ENCODE data around the gene CRISPLD2.

The CRISPLD2 gene

DNA sequence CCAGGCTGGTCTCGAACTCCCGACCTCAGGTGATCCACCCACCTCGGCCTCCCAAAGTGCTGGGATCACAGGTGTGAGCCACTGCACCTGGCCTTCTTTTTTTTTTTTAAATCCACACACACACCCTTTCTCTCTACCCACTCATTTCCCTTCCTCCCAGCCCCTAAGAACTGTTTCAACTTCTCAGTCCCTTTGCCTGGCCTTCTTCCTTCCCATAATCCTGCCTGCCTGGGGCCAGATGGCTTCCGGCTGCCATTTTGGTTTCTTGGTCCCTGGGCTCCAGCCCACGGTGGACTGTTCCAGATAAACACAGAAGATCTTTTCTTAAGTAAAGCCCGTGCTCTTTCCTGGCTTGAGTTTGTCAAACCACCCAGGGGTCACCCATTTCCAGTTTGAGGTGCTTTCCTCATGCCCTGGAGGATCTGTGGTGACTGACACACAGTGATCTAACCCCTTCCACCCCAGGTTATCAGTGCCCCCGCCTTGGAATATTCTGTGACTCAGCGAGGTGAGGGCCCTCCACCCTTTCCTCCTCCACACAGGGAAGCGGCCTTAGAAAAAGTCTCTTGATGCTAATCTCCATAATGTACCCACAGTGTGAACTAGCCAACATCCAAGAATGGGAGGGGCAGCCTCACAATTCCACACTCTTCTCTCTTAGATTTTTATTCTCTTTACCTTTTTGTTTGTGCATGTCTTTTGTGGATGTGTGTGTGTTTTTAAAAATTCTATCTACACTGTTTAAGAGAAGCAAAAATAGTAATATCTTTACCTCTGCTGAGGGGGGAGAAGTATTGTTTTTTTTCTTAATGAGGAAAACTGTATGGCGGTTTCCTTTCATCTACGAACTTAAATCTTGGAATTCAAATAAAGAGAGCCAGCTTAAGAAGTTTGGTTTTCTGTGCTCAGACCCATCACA is 60.0 kb downstream of the CRISPLD2 start:
- no peak overlapping the region for H2BK120ac ChIP-seq (ENCODE audit: low read depth, low read length)
- H3K9ac ChIP-seq (ENCODE audit: low read depth, low read length, poor library complexity): no peak overlapping the region
- no peak overlapping the region for H3K18ac ChIP-seq (ENCODE audit: low read length)
- no peaks in the 10 kb centered on the region for H3K36me3 ChIP-seq (replicated peaks in 1 of 2; ENCODE audit: control insufficient read depth in 2 of 2, insufficient read depth in 2 of 2, low read length in 2 of 2)
- no peak overlapping the region for H3K27ac ChIP-seq (replicated peaks; ENCODE audit: low read length)
- H2BK15ac ChIP-seq (ENCODE audit: low read length): no peak overlapping the region
- no peaks in the 10 kb centered on the region for H3K79me1 ChIP-seq (ENCODE audit: low read depth, low read length)
- no peak overlapping the region for H2AK5ac ChIP-seq (ENCODE audit: low read depth, low read length)
- no peak overlapping the region for H3K4ac ChIP-seq (ENCODE audit: low read length)
- H2BK5ac ChIP-seq (ENCODE audit: low read length): no peak overlapping the region
- H2AFZ ChIP-seq (ENCODE audit: low read length): no peak overlapping the region
- no CpG with 5 or more reads among the region's 11 CpGs for WGBS, 2 donors (ENCODE audit: extremely low coverage in 2 of 2, insufficient read length in 2 of 2, insufficient replicate concordance in 1 of 2)
- H3K14ac ChIP-seq (ENCODE audit: low read length): no peak overlapping the region
- H4K91ac ChIP-seq (ENCODE audit: low read depth, low read length, poor library complexity): no peak overlapping the region
- H3K23ac ChIP-seq (ENCODE audit: low read depth, low read length, poor library complexity): no peak overlapping the region
- peaks cover 0 to 2% of the 10 kb centered on the region in 2 donors for H3K9me3 ChIP-seq (replicated peaks in 1 of 2; ENCODE audit: control insufficient read depth in 2 of 2, insufficient read depth in 1 of 2, low read depth in 1 of 2, low read length in 2 of 2)
- H3K4me1 ChIP-seq (ENCODE audit: control insufficient read depth in 2 of 2, insufficient read depth in 1 of 2, low read depth in 1 of 2, low read length in 2 of 2): peaks cover 5 to 7% of the 10 kb centered on the region in 2 donors
- DNase-seq (ENCODE audit: low spot score): no peak
- no peak overlapping the region for H3K4me2 ChIP-seq (ENCODE audit: insufficient read depth, low read length, poor library complexity, severe bottlenecking)
- H3K4me3 ChIP-seq (ENCODE audit: low read length in 2 of 2): no peak overlapping the region
- H3K27me3 ChIP-seq (ENCODE audit: control insufficient read depth in 3 of 3, insufficient read depth in 3 of 3, low read depth in 1 of 3, low read length in 3 of 3): no peaks in the 10 kb centered on the region
- H4K8ac ChIP-seq (ENCODE audit: low read depth, low read length): no peak overlapping the region
- H2BK12ac ChIP-seq (ENCODE audit: low read length): no peak overlapping the region

DNA sequence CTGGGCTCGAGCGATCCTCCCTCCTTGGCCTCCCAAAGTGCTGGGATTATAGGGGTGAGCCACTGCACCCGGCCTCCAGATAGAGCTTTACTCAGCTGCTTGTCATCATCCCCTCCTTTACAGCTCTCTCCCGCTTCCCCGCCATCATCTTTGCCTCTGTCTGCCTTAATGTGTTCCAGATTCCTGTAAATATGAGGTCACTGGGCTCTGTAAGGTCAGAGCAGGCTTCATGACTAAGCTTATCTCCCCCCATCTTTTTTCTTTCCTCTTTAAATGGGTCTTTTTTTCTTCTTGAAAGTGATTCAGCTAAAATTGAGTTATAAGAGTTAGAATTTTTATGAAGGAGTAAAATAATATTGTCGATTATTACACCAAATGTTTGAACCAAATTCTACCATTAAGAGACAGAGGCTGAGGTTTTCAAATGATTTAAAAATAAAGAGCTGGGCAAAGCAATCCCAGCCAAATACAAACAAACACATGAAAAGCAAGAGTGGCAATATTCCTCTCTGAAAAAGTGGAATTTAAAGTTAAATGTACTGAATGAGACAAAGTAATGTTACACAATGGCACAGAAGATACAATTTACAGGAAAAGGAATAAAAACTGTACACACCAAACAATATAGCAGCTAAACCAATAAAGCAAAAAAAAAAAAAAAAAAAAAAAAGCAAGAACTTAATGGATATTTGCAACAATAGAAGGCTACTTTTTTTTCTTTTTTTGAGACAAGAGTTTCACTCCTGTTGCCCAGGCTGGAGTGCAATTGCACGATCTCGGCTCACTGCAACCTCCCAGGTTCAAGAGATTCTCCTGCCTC is 62.1 kb downstream of the CRISPLD2 start:
- no peak overlapping the region for H2BK15ac ChIP-seq (ENCODE audit: low read length)
- peaks cover 10 to 12% of the 10 kb centered on the region in 2 donors for H3K4me1 ChIP-seq (ENCODE audit: control insufficient read depth in 2 of 2, insufficient read depth in 1 of 2, low read depth in 1 of 2, low read length in 2 of 2)
- H2AK5ac ChIP-seq (ENCODE audit: low read depth, low read length): no peak overlapping the region
- no peak overlapping the region for H3K4ac ChIP-seq (ENCODE audit: low read length)
- H3K27me3 ChIP-seq (ENCODE audit: control insufficient read depth in 3 of 3, insufficient read depth in 3 of 3, low read depth in 1 of 3, low read length in 3 of 3): no peaks in the 10 kb centered on the region
- H4K8ac ChIP-seq (ENCODE audit: low read depth, low read length): no peak overlapping the region
- no peak overlapping the region for H3K14ac ChIP-seq (ENCODE audit: low read length)
- H4K91ac ChIP-seq (ENCODE audit: low read depth, low read length, poor library complexity): no peak overlapping the region
- peaks cover 0 to 2% of the 10 kb centered on the region in 2 donors for H3K9me3 ChIP-seq (replicated peaks in 1 of 2; ENCODE audit: control insufficient read depth in 2 of 2, insufficient read depth in 1 of 2, low read depth in 1 of 2, low read length in 2 of 2)
- H3K23ac ChIP-seq (ENCODE audit: low read depth, low read length, poor library complexity): no peak overlapping the region
- H2BK12ac ChIP-seq (ENCODE audit: low read length): no peak overlapping the region
- no peak overlapping the region for H2BK5ac ChIP-seq (ENCODE audit: low read length)
- no peak for DNase-seq (ENCODE audit: low spot score)
- H3K4me3 ChIP-seq (ENCODE audit: low read length in 2 of 2): no peak overlapping the region
- H3K27ac ChIP-seq (replicated peaks; ENCODE audit: low read length): no peak overlapping the region
- H2AFZ ChIP-seq (ENCODE audit: low read length): no peak overlapping the region
- no peaks in the 10 kb centered on the region for H3K79me1 ChIP-seq (ENCODE audit: low read depth, low read length)
- H3K4me2 ChIP-seq (ENCODE audit: insufficient read depth, low read length, poor library complexity, severe bottlenecking): no peak overlapping the region
- no peak overlapping the region for H3K18ac ChIP-seq (ENCODE audit: low read length)
- H3K9ac ChIP-seq (ENCODE audit: low read depth, low read length, poor library complexity): no peak overlapping the region
- no peak overlapping the region for H2BK120ac ChIP-seq (ENCODE audit: low read depth, low read length)
- no CpG with 5 or more reads among the region's 8 CpGs for WGBS, 2 donors (ENCODE audit: extremely low coverage in 2 of 2, insufficient read length in 2 of 2, insufficient replicate concordance in 1 of 2)
- H3K36me3 ChIP-seq (replicated peaks in 1 of 2; ENCODE audit: control insufficient read depth in 2 of 2, insufficient read depth in 2 of 2, low read length in 2 of 2): no peaks in the 10 kb centered on the region

DNA sequence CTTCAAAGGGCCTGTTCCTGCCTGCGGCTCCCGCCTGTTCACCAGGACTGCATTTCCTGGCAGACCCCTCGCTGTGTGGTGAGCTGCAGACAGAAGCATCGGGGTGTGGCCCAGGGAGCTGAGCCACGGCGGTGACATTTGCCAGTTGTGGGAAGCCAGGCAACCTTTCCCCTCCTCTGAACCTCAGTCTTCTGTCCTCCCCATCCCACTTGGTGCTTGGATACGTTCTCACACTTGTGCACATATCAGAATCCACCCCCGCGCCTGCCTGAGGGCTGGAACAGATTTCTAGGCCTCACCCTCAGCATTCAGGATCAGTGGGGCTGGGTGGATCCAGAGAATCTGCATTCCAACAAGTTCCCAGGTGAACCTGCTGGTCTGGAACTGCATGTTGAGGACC is 63.5 kb downstream of the CRISPLD2 start:
- no peak overlapping the region for H4K91ac ChIP-seq (ENCODE audit: low read depth, low read length, poor library complexity)
- no peak for DNase-seq (ENCODE audit: low spot score)
- H3K14ac ChIP-seq (ENCODE audit: low read length): no peak overlapping the region
- no peak overlapping the region for H2AK5ac ChIP-seq (ENCODE audit: low read depth, low read length)
- H2BK120ac ChIP-seq (ENCODE audit: low read depth, low read length): no peak overlapping the region
- peaks cover 10 to 12% of the 10 kb centered on the region in 2 donors for H3K4me1 ChIP-seq (ENCODE audit: control insufficient read depth in 2 of 2, insufficient read depth in 1 of 2, low read depth in 1 of 2, low read length in 2 of 2)
- peak overlapping the region; percentile 58 for H2BK12ac ChIP-seq (ENCODE audit: low read length)
- H3K9me3 ChIP-seq (replicated peaks in 1 of 2; ENCODE audit: control insufficient read depth in 2 of 2, insufficient read depth in 1 of 2, low read depth in 1 of 2, low read length in 2 of 2): no peaks in the 10 kb centered on the region
- H3K4me2 ChIP-seq (ENCODE audit: insufficient read depth, low read length, poor library complexity, severe bottlenecking): no peak overlapping the region
- no peak overlapping the region for H2AFZ ChIP-seq (ENCODE audit: low read length)
- H3K4ac ChIP-seq (ENCODE audit: low read length): no peak overlapping the region
- H4K8ac ChIP-seq (ENCODE audit: low read depth, low read length): no peak overlapping the region
- H2BK15ac ChIP-seq (ENCODE audit: low read length): no peak overlapping the region
- no peak overlapping the region for H3K27ac ChIP-seq (replicated peaks; ENCODE audit: low read length)
- peak overlapping the region; percentile 29 for H3K18ac ChIP-seq (ENCODE audit: low read length)
- H3K36me3 ChIP-seq (replicated peaks in 1 of 2; ENCODE audit: control insufficient read depth in 2 of 2, insufficient read depth in 2 of 2, low read length in 2 of 2): no peaks in the 10 kb centered on the region
- H3K23ac ChIP-seq (ENCODE audit: low read depth, low read length, poor library complexity): no peak overlapping the region
- H3K4me3 ChIP-seq (ENCODE audit: low read length in 2 of 2): no peak overlapping the region
- H2BK5ac ChIP-seq (ENCODE audit: low read length): no peak overlapping the region
- H3K9ac ChIP-seq (ENCODE audit: low read depth, low read length, poor library complexity): no peak overlapping the region
- H3K79me1 ChIP-seq (ENCODE audit: low read depth, low read length): no peaks in the 10 kb centered on the region
- WGBS, 2 donors (ENCODE audit: extremely low coverage in 2 of 2, insufficient read length in 2 of 2, insufficient replicate concordance in 1 of 2): no CpG with 5 or more reads among the region's 9 CpGs
- no peaks in the 10 kb centered on the region for H3K27me3 ChIP-seq (ENCODE audit: control insufficient read depth in 3 of 3, insufficient read depth in 3 of 3, low read depth in 1 of 3, low read length in 3 of 3)

DNA sequence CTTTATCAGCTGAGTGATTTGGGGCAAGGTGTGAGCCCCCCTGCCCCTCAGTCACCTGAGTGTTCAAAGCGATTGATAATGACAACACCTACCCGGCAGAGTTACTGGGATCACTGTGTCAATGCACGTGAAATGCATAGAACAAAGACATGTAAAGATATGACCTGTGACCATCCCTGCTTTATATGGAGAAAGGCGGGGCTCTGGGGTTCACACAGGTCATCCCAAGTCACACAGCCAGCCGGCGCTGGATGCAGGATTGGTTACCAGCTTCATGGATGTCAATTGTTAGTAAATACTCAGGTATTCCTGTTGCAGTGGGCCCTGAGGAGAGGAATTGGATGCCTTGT is 64.4 kb downstream of the CRISPLD2 start:
- Histone ChIP-seq H2AK5ac (ENCODE audit: low read depth, low read length) (no peak overlapping the region), H2BK5ac (ENCODE audit: low read length) (no peak overlapping the region), H3K23ac (ENCODE audit: low read depth, low read length, poor library complexity) (no peak overlapping the region), H3K9me3 (replicated peaks in 1 of 2; ENCODE audit: control insufficient read depth in 2 of 2, insufficient read depth in 1 of 2, low read depth in 1 of 2, low read length in 2 of 2) (no peaks in the 10 kb centered on the region), H3K4me2 (ENCODE audit: insufficient read depth, low read length, poor library complexity, severe bottlenecking) (no peak overlapping the region), H2BK12ac (ENCODE audit: low read length) (no peak overlapping the region), H3K9ac (ENCODE audit: low read depth, low read length, poor library complexity) (no peak overlapping the region), H3K18ac (ENCODE audit: low read length) (peak overlapping the region; percentile 84), H3K27ac (replicated peaks; ENCODE audit: low read length) (no peak overlapping the region), H4K8ac (ENCODE audit: low read depth, low read length) (no peak overlapping the region), H2BK15ac (ENCODE audit: low read length) (no peak overlapping the region), H4K91ac (ENCODE audit: low read depth, low read length, poor library complexity) (no peak overlapping the region), H3K36me3 (replicated peaks in 1 of 2; ENCODE audit: control insufficient read depth in 2 of 2, insufficient read depth in 2 of 2, low read length in 2 of 2) (no peaks in the 10 kb centered on the region), H3K27me3 (ENCODE audit: control insufficient read depth in 3 of 3, insufficient read depth in 3 of 3, low read depth in 1 of 3, low read length in 3 of 3) (no peaks in the 10 kb centered on the region), H3K14ac (ENCODE audit: low read length) (no peak overlapping the region), H2AFZ (ENCODE audit: low read length) (no peak overlapping the region), H3K4me3 (ENCODE audit: low read length in 2 of 2) (no peak overlapping the region), H3K79me1 (ENCODE audit: low read depth, low read length) (no peaks in the 10 kb centered on the region), H3K4me1 (ENCODE audit: control insufficient read depth in 2 of 2, insufficient read depth in 1 of 2, low read depth in 1 of 2, low read length in 2 of 2) (peaks cover 10 to 12% of the 10 kb centered on the region in 2 donors), H2BK120ac (ENCODE audit: low read depth, low read length) (no peak overlapping the region), H3K4ac (ENCODE audit: low read length) (no peak overlapping the region)
- DNase-seq (ENCODE audit: low spot score): no peak
- WGBS, 2 donors (ENCODE audit: extremely low coverage in 2 of 2, insufficient read length in 2 of 2, insufficient replicate concordance in 1 of 2): no CpG with 5 or more reads among the region's 6 CpGs
